ENCODE results near the gene IMPA2. TPM values are rescaled to one million over a fixed set of nuclear protein-coding genes. Genes with fewer than 3 reads are reported as not detected.

Gene IMPA2
- total RNA-seq, 4 donors from 2014 or later, result 227 to 572 (median 354) TPM

DNA sequence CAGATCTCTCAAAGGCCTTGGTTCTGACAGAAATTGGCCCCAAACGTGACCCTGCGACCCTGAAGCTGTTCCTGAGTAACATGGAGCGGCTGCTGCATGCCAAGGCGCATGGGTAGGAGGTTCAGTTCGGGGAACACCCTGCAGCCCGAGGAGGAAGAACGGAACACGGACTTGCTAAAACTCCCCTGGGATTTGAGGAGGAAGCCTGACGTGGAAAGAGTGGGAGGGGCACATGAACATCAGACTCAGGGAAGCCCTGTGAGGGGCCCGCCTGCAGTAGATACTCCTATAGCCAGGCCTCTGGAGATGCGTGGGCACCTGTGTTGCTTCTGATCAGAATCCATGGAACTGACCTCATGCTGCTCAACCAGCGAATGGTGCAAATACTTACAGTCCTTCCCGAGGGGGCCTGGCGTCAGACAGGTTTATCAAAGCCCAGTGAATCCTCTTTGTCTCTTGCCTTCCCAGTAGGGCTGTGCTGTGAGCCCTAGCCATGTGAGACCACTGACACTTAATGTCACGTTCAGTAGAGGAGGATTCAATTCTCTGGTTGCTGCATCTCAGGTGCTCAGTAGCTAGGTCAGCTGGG lies 46.8 kb downstream of the IMPA2 start:
- intact Hi-C loops (cut with DNase I; ENCODE audit: low total_unique reads), result no loop called here
- no peak overlapping the region for H3K4me3 ChIP-seq (ENCODE audit: low read depth, poor library complexity, severe bottlenecking)
- 43 to 54% methylated on average over 15 of the region's 15 CpGs for WGBS, 2 donors
- TF ChIP-seq CTCF (IDR thresholded peaks at IDR 0.05) (no peak), POLR2A (IDR thresholded peaks at IDR 0.05) (no peak)
- peak in 1 of 2 donors; percentile 83 for DNase-seq (ENCODE audit: low spot score in 2 of 2)

- peak in 1 of 2 donors; percentile 86 for DNase-seq (ENCODE audit: low spot score in 2 of 2)
- WGBS, 2 donors, result 39 to 55% methylated on average over 10 to 11 of the region's 11 CpGs
- intact Hi-C loops (cut with DNase I; ENCODE audit: low total_unique reads), result no loop called here
- TF ChIP-seq CTCF (IDR thresholded peaks at IDR 0.05) (no peak), POLR2A (IDR thresholded peaks at IDR 0.05) (no peak)
- no peak overlapping the region for H3K4me3 ChIP-seq (ENCODE audit: low read depth, poor library complexity, severe bottlenecking)
Observed at GRCh38 chr18:12028674-12029073, 47.4 kb downstream of the IMPA2 start.

DNA sequence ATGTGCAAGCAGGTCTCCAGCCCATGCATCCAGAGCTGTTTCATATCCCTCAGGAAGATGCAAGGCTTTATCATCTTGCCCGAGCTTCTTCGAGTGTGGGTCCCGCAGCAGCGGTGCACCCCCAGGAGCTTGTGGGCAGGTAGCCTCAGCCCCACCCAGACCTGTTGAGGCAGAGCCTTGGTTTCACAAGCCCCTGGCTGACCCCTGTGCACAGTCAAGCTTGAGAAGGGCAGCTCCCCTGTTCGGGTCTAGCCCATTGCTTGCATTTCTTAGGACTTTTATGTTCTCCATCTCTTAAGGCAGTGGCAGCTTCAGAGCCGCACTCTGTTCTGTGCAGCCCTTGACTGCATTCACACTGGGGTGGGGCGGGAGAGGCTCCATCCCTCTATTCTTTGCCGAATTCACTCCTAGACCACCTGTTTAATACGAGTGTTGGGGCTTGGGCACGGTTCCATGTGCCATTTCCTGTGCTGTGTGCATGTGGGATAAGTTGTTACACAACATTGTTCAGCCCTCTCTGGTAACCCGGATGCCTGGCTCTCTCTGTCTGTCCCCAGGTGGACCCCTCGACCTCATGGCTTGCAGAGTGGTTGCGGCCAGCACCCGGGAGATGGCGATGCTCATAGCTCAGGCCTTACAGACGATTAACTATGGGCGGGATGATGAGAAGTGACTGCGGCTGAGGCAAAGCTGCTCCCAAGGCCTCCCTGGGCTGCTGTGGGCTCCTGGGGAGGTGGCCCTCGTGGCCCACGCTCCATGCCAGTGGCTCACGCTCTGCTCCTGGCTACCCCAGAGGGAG lies 48.7 kb downstream of the IMPA2 start:
- TF ChIP-seq CTCF (IDR thresholded peaks at IDR 0.05), result no peak
- no peak for TF ChIP-seq POLR2A (IDR thresholded peaks at IDR 0.05)
- 67 to 71% methylated on average over 21 of the region's 21 CpGs for WGBS, 2 donors
- peak in 1 of 2 donors; percentile 89 for DNase-seq (ENCODE audit: low spot score in 2 of 2)
- intact Hi-C loops (cut with DNase I; ENCODE audit: low total_unique reads), result no loop called here
- no peak overlapping the region for H3K4me3 ChIP-seq (ENCODE audit: low read depth, poor library complexity, severe bottlenecking)

- TF ChIP-seq POLR2A (IDR thresholded peaks at IDR 0.05) (no peak), CTCF (IDR thresholded peaks at IDR 0.05) (no peak)
- 71 to 78% methylated on average over 9 to 10 of the region's 10 CpGs for WGBS, 2 donors
- DNase-seq (ENCODE audit: low spot score in 2 of 2), result peak in 1 of 2 donors; percentile 68
- intact Hi-C loops (cut with DNase I; ENCODE audit: low total_unique reads), result no loop called here
- H3K4me3 ChIP-seq (ENCODE audit: low read depth, poor library complexity, severe bottlenecking), result no peak overlapping the region
Observed at GRCh38 chr18:12030670-12031069, 49.4 kb downstream of the IMPA2 start.

DNA sequence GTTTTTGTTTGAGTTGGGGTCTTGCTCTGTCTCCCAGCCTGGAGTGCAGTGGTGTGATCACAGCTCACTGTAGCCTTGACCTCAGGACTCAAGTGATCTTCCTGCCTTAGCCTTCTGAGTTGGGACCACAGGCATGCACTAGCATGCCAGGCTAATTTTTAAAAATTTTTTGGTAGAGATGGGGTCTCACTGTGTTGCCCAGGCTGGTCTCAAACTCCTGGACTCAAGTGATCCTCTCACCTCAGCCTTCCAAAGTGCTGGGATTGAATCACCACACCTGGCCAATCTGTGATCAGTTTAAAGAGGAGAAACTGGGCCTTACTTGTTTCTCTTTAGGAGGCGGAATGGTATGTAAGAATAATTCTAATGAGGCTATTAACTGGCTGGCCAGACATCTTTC lies 49.9 kb downstream of the IMPA2 start:
- TF ChIP-seq POLR2A (IDR thresholded peaks at IDR 0.05), result no peak
- TF ChIP-seq CTCF (IDR thresholded peaks at IDR 0.05), result no peak
- H3K4me3 ChIP-seq (ENCODE audit: low read depth, poor library complexity, severe bottlenecking), result no peak overlapping the region
- peak in 1 of 2 donors; percentile 58 for DNase-seq (ENCODE audit: low spot score in 2 of 2)
- 60 to 70% methylated on average over 1 of the region's 1 CpG for WGBS, 2 donors
- intact Hi-C loops (cut with DNase I; ENCODE audit: low total_unique reads), result no loop called here

All from lower leg skin (tissue), 4 donors.